ENCODE measurements around the gene KDM4F.

DNA sequence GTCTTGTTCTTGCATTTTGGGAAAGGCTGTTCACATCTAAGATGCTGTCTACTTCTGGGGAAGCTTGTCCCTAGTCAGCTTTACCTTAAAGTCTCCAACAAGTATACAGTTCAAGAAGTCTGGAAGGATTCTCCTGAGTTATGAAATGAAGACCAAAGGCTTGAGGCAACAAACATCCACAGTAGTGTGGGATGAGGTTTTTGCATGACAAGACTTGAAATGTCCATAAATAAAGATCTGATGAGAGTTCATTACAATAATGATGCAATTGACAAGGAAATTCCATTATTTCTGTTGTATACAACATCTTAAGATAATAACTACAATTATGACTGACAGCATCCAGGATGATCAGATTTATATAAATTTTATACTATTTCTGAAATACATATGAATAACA is 45.5 kb upstream of the KDM4F start:
- TF ChIP-seq, protein P1, sequence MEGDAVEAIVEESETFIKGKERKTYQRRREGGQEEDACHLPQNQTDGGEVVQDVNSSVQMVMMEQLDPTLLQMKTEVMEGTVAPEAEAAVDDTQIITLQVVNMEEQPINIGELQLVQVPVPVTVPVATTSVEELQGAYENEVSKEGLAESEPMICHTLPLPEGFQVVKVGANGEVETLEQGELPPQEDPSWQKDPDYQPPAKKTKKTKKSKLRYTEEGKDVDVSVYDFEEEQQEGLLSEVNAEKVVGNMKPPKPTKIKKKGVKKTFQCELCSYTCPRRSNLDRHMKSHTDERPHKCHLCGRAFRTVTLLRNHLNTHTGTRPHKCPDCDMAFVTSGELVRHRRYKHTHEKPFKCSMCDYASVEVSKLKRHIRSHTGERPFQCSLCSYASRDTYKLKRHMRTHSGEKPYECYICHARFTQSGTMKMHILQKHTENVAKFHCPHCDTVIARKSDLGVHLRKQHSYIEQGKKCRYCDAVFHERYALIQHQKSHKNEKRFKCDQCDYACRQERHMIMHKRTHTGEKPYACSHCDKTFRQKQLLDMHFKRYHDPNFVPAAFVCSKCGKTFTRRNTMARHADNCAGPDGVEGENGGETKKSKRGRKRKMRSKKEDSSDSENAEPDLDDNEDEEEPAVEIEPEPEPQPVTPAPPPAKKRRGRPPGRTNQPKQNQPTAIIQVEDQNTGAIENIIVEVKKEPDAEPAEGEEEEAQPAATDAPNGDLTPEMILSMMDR (IDR thresholded peaks at IDR 0.05 in 4 of 5, conservative IDR thresholded peaks at IDR 0.05 in 1 of 5), result no peak
- no peak for TF ChIP-seq POLR2A (IDR thresholded peaks at IDR 0.05)
